Hepatocyte (in vitro differentiated cells): ENCODE results near the gene ABCA9. TPM values are rescaled to one million over a fixed set of nuclear protein-coding genes. Genes with fewer than 3 reads are reported as not detected.
A peak's percentile ranks its signal among the peaks of the same experiment; 100 is the strongest.

ENCODE experiments used
- DNase-seq: peaks from one replicate; pipeline ENCODE4 v3.0.0-alpha.2; 2016; ENCODE audit warnings: low spot score
- H2AFZ ChIP-seq: fragments of 200-600 bp; sonication (generic); 2 replicates; pipeline ENCODE4 v1.6.0; 2016; ENCODE audit warnings: antibody characterized with exemption, mild to moderate bottlenecking
- H3K27ac ChIP-seq: fragments of 200-600 bp; sonication (generic); 2 replicates; pipeline ENCODE4 v1.5.1; 2016; ENCODE audit warnings: mild to moderate bottlenecking
- H3K27me3 ChIP-seq: fragments of 200-600 bp; sonication (generic); 2 replicates; pipeline ENCODE4 v1.6.1; 2016
- H3K36me3 ChIP-seq: fragments of 200-600 bp; sonication (generic); replicated peaks from 2 replicates; pipeline ENCODE4 v1.5.1; 2016; ENCODE audit warnings: low read depth; ENCODE audit not compliant: insufficient read depth
- H3K4me1 ChIP-seq: fragments of 200-600 bp; sonication (generic); 2 replicates; pipeline ENCODE4 v1.5.1; 2016; ENCODE audit warnings: mild to moderate bottlenecking, moderate library complexity; ENCODE audit not compliant: insufficient read depth
- H3K4me2 ChIP-seq: fragments of 200-600 bp; sonication (generic); 2 replicates; pipeline ENCODE4 v1.6.0; 2016
- H3K4me3 ChIP-seq: fragments of 200-600 bp; sonication (generic); 2 replicates; pipeline ENCODE4 v1.5.1; 2016; ENCODE audit warnings: mild to moderate bottlenecking
- H3K79me2 ChIP-seq: fragments of 200-600 bp; sonication (generic); 2 replicates; pipeline ENCODE4 v1.6.0; 2017; ENCODE audit warnings: mild to moderate bottlenecking
- H3K9me2 ChIP-seq: fragments of 200-600 bp; sonication (generic); replicated peaks from 2 replicates; pipeline ENCODE4 v1.6.0; 2017; ENCODE audit warnings: mild to moderate bottlenecking; ENCODE audit not compliant: insufficient read depth
- H3K9me3 ChIP-seq: fragments of 200-600 bp; sonication (generic); 2 replicates; pipeline ENCODE4 v1.5.1; 2016; ENCODE audit warnings: low read depth, mild to moderate bottlenecking
- H4K20me1 ChIP-seq: fragments of 200-600 bp; sonication (generic); 2 replicates; pipeline ENCODE4 v1.6.0; 2016; ENCODE audit warnings: mild to moderate bottlenecking; ENCODE audit not compliant: insufficient read depth, poor library complexity, severe bottlenecking
- EZH2 ChIP-seq: fragments of 200-600 bp; sonication (generic); IDR thresholded peaks from 2 replicates; pipeline ENCODE4 v1.6.1; 2016; ENCODE audit warnings: antibody characterized with exemption, mild to moderate bottlenecking, borderline replicate concordance
- EZH2phosphoT487 ChIP-seq: fragments of 200-600 bp; sonication (generic); IDR thresholded peaks from one replicate; pipeline ENCODE4 v1.6.1; 2018; ENCODE audit warnings: antibody characterized with exemption, mild to moderate bottlenecking, low read depth, moderate library complexity; ENCODE audit not compliant: unreplicated experiment, severe bottlenecking
- WGBS: methylation state at CpG from one replicate; pipeline ENCODE4 v1.1.6; 2016; ENCODE audit warnings: low lambda C conversion rate; ENCODE audit errors: missing lambda C conversion rate; 5-methylcytosine and 5-hydroxymethylcytosine counted together
- polyA plus RNA-seq: library from polyadenylated mRNA; unstranded; fragments of >200 nt; fragmentation: Nextera tagmentation; extraction: Ambion mirVana; gene quantifications from 2 replicates; pipeline ENCODE4 v1.2.1, GENCODE V29; 2016
- total RNA-seq: library from RNA; depleted of rRNA; stranded (reverse); fragments of >200 nt; gene quantifications from 2 replicates; pipeline ENCODE4 v1.2.3, GENCODE V29; 2014
- TF ChIP-seq, protein P1 (sequence below): fragments of 200-600 bp; sonication (generic); IDR thresholded peaks from 2 replicates; pipeline ENCODE4 v1.5.1; 2016; ENCODE audit warnings: antibody characterized with exemption, mild to moderate bottlenecking; ENCODE audit not compliant: poor library complexity

Gene ABCA9
- total and polyA plus RNA-seq, 2 experiments from 2014 or later, result 0.34 to 0.60 TPM

DNA sequence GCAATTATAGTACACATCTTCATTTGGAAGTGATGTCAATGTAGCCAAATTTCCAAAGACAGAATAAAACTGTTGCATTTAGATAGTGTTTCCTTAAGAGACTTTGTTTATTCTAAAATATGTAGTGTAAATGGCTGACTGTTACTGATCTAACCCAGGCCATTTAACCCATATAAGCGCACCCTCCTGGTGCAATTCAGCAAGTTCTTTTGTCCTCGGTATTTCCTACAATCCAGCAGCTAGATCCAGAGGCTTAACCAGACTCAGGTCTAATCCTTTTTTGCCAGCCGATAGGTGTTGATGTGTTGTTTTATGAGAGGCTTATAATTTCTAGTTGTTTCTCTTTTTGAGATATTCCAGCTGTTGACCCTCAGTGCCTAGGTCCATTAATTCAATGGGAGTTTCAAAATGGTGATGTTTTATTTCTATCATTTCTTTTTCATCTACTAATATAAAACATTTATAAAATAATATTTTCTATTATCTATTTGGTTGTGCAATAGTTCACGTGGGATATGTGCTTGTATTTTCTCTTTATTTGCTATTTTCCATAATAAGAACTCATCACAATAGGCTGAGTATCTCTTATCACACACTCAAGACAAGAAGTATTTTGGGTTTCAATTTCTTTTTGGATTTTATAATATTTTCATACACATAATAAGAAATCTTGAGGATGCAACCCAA lies 14.5 kb downstream of the ABCA9 start:
- no peak for DNase-seq
- Histone ChIP-seq H3K4me1 (peaks cover 18% of the 10 kb centered on the region), H3K4me2 (peak overlapping the region; percentile 62), H3K36me3 (no peaks in the 10 kb centered on the region), H3K27me3 (no peaks in the 10 kb centered on the region), H3K9me2 (no peaks in the 10 kb centered on the region), H2AFZ (no peak overlapping the region), H3K9me3 (no peaks in the 10 kb centered on the region), H3K79me2 (no peaks in the 10 kb centered on the region), H4K20me1 (no peaks in the 10 kb centered on the region), H3K27ac (peak overlapping the region; percentile 8), H3K4me3 (no peak overlapping the region)
- 52% methylated on average over 4 of the region's 4 CpGs for WGBS
- TF ChIP-seq EZH2 (no peak), EZH2phosphoT487 (no peak)
- TF ChIP-seq, protein P1, sequence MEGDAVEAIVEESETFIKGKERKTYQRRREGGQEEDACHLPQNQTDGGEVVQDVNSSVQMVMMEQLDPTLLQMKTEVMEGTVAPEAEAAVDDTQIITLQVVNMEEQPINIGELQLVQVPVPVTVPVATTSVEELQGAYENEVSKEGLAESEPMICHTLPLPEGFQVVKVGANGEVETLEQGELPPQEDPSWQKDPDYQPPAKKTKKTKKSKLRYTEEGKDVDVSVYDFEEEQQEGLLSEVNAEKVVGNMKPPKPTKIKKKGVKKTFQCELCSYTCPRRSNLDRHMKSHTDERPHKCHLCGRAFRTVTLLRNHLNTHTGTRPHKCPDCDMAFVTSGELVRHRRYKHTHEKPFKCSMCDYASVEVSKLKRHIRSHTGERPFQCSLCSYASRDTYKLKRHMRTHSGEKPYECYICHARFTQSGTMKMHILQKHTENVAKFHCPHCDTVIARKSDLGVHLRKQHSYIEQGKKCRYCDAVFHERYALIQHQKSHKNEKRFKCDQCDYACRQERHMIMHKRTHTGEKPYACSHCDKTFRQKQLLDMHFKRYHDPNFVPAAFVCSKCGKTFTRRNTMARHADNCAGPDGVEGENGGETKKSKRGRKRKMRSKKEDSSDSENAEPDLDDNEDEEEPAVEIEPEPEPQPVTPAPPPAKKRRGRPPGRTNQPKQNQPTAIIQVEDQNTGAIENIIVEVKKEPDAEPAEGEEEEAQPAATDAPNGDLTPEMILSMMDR, result no peak

DNA sequence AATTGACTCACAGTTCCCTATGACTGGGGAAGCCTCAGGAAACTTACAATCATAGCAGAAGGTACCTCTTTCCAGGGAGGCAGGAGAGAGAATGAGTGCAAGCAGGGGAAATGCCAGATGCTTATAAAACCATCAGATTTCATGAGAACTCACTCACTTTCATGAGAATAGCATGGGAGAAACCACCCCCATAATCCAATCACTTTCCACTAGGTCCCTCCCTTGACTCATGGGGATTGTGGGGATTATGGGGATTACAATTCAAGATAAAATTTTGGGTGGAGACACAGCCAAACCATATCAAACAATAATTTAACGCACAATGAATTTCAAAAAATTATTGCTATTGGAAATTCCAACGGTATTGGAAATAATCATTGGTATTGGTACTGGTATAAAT lies 15.1 kb downstream of the ABCA9 start:
- Histone ChIP-seq H4K20me1 (no peaks in the 10 kb centered on the region), H3K4me2 (no peak overlapping the region), H3K27ac (no peak overlapping the region), H3K79me2 (no peaks in the 10 kb centered on the region), H3K36me3 (no peaks in the 10 kb centered on the region), H2AFZ (no peak overlapping the region), H3K4me1 (peaks cover 18% of the 10 kb centered on the region), H3K9me2 (no peaks in the 10 kb centered on the region), H3K4me3 (no peak overlapping the region), H3K27me3 (no peaks in the 10 kb centered on the region), H3K9me3 (no peaks in the 10 kb centered on the region)
- no peak for TF ChIP-seq EZH2
- DNase-seq, result no peak
- WGBS, result 88% methylated on average over 2 of the region's 2 CpGs

DNA sequence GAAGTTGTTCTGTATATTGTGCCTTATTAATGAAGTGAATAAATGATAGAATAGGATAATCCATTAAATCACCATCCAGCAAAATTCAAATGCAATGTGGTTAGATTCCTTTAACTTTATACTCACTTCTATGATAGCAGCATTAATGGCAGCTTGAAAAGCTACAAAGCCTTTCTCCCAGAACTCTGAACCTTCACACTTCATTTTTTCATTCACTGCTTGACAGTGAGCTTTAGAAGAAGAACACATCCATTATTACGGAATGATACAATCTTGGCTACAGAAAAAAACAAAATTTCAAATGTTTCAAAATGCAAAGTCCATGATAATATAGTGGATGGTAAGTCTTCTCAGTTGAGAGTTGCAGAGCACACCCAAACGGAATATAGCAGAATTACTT lies 16.4 kb downstream of the ABCA9 start:
- H3K4me3 ChIP-seq, result no peak overlapping the region
- H3K9me2 ChIP-seq, result no peaks in the 10 kb centered on the region
- H3K79me2 ChIP-seq, result no peaks in the 10 kb centered on the region
- peaks cover 18% of the 10 kb centered on the region for H3K4me1 ChIP-seq
- no peaks in the 10 kb centered on the region for H3K27me3 ChIP-seq
- TF ChIP-seq, protein P1, result no peak
- TF ChIP-seq EZH2phosphoT487 (no peak), EZH2 (no peak)
- no peak for DNase-seq
- H3K27ac ChIP-seq, result no peak overlapping the region
- H3K9me3 ChIP-seq, result no peaks in the 10 kb centered on the region
- WGBS, result 95% methylated on average over 2 of the region's 2 CpGs
- H4K20me1 ChIP-seq, result no peaks in the 10 kb centered on the region
- no peak overlapping the region for H3K4me2 ChIP-seq
- no peak overlapping the region for H2AFZ ChIP-seq
- H3K36me3 ChIP-seq, result no peaks in the 10 kb centered on the region

DNA sequence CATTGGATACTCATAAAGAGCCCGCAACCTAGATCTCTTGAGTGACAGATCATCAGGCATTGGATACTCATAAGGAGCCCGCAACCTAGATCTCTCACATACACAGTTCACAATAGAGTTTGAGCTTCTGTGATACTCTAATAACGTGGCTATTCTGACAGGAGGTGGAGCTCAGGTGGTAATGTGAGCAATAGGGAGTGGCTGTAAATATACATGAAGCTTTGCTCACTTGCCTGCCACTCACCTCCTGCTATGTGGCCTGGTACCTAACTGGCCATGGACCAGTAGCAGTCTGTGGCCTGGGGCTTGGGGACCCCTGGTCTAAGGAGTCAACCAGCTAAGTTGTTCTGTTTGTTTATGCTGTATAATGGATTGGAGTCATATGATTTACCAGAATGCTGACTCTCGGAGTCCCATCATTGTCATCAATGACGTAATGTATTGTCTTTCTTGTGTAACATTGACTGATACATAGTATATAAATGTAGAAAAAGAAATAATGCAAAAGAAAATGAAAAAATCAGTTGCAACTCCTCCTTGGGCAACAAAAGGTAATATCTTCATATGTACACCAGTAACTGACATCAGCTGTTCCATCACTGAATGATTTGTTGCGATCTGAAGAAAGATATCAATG lies 17.5 kb downstream of the ABCA9 start:
- no peaks in the 10 kb centered on the region for H3K36me3 ChIP-seq
- H3K4me2 ChIP-seq, result no peak overlapping the region
- H3K4me1 ChIP-seq, result peaks cover 14% of the 10 kb centered on the region
- no peaks in the 10 kb centered on the region for H3K9me3 ChIP-seq
- H4K20me1 ChIP-seq, result no peaks in the 10 kb centered on the region
- no peaks in the 10 kb centered on the region for H3K9me2 ChIP-seq
- no peaks in the 10 kb centered on the region for H3K27me3 ChIP-seq
- no peak overlapping the region for H3K4me3 ChIP-seq
- H3K79me2 ChIP-seq, result no peaks in the 10 kb centered on the region
- DNase-seq, result no peak
- no peak overlapping the region for H3K27ac ChIP-seq
- TF ChIP-seq, protein P1, result no peak
- TF ChIP-seq EZH2 (no peak), EZH2phosphoT487 (no peak)
- WGBS, result 91% methylated on average over 6 of the region's 6 CpGs
- no peak overlapping the region for H2AFZ ChIP-seq
